Fibroblast of mammary gland (primary cell): ENCODE measurements around the gene GPC6.
A peak's percentile ranks its signal among the peaks of the same experiment; 100 is the strongest.

Experiments
- DNase-seq: peaks from one replicate; pipeline ENCODE4 v3.0.0-alpha.2; 2010; ENCODE audit warnings: low read depth
- H3K4me3 ChIP-seq: 2 replicates; pipeline ENCODE4 v1.5.1; 2011; ENCODE audit warnings: low read depth, mild to moderate bottlenecking, low read length, moderate library complexity; ENCODE audit not compliant: control insufficient read depth
- CTCF ChIP-seq: conservative IDR thresholded peaks from 2 replicates; pipeline ENCODE4 v1.5.1; 2011; ENCODE audit warnings: low read depth, low read length, inconsistent platforms; ENCODE audit not compliant: control insufficient read depth, insufficient read depth

GPC6 gene

GRCh38 chr13:93769607-93770006 lies 543.0 kb downstream of the GPC6 start:
- no peak for DNase-seq
- no peak overlapping the region for H3K4me3 ChIP-seq
- TF ChIP-seq CTCF = no peak

- no peak for TF ChIP-seq CTCF
- H3K4me3 ChIP-seq = no peak overlapping the region
- no peak for DNase-seq
Measured at GRCh38 chr13:93771227-93771626, 544.6 kb downstream of the GPC6 start.

GRCh38 chr13:93771782-93772181 lies 545.2 kb downstream of the GPC6 start:
- H3K4me3 ChIP-seq = no peak overlapping the region
- peak; percentile 25 for DNase-seq
- no peak for TF ChIP-seq CTCF

- no peak for DNase-seq
- H3K4me3 ChIP-seq = no peak overlapping the region
- no peak for TF ChIP-seq CTCF
Measured at GRCh38 chr13:93774506-93774905, 547.9 kb downstream of the GPC6 start.

- no peak for TF ChIP-seq CTCF
- no peak overlapping the region for H3K4me3 ChIP-seq
- no peak for DNase-seq
Measured at GRCh38 chr13:93775027-93775426, 548.4 kb downstream of the GPC6 start.

GRCh38 chr13:93775507-93776108 lies 549.0 kb downstream of the GPC6 start:
- TF ChIP-seq CTCF = no peak
- DNase-seq = peak; percentile 76
- no peak overlapping the region for H3K4me3 ChIP-seq

- no peak for TF ChIP-seq CTCF
- peak; percentile 57 for DNase-seq
- no peak overlapping the region for H3K4me3 ChIP-seq
Measured at GRCh38 chr13:93776936-93777335, 550.3 kb downstream of the GPC6 start.
